Fibroblast of lung (primary cell): ENCODE measurements around the gene STARD3. TPM values are rescaled to one million over a fixed set of nuclear protein-coding genes. Genes with fewer than 3 reads are reported as not detected.

Experiments
- DNase-seq, 2 donors: peaks; one replicate each; pipeline versions ENCODE4 v3.0.0 to v3.0.0-alpha.2; 2010; ENCODE audit warnings: low read depth in 2 of 2
- H2AFZ ChIP-seq: 2 replicates; pipeline ENCODE4 v1.5.1; 2012; ENCODE audit warnings: low read length, control low read depth, inconsistent platforms
- H3K27ac ChIP-seq: 2 replicates; pipeline ENCODE4 v1.5.1; 2011; ENCODE audit warnings: low read length, control low read depth; ENCODE audit not compliant: insufficient read depth
- H3K27me3 ChIP-seq: 2 replicates; pipeline ENCODE4 v1.5.1; 2011; ENCODE audit warnings: mild to moderate bottlenecking, low read length; ENCODE audit not compliant: control insufficient read depth, insufficient read depth
- H3K36me3 ChIP-seq: 2 replicates; pipeline ENCODE4 v1.5.1; 2011; ENCODE audit warnings: low read length; ENCODE audit not compliant: control insufficient read depth, insufficient read depth
- H3K4me1 ChIP-seq: 2 replicates; pipeline ENCODE4 v1.5.1; 2011; ENCODE audit warnings: low read length; ENCODE audit not compliant: control insufficient read depth, insufficient read depth; ENCODE audit errors: extremely low read depth
- H3K4me2 ChIP-seq: 2 replicates; pipeline ENCODE4 v1.5.1; 2011; ENCODE audit warnings: low read length, control low read depth; ENCODE audit not compliant: insufficient read depth; ENCODE audit errors: extremely low read depth
- H3K4me3 ChIP-seq, 4 experiments: fragments of 200-600 bp in 1 of 4; sonication (generic) in 1 of 4; replicated peaks in 1 of 4; 2 replicates each; pipeline ENCODE4 v1.5.1; 2011 to 2016; ENCODE audit warnings: low read length in 4 of 4, low read depth in 3 of 4, mild to moderate bottlenecking in 3 of 4, control low read depth in 2 of 4, inconsistent platforms in 1 of 4, mixed read lengths in 1 of 4; ENCODE audit not compliant: insufficient read depth in 1 of 4; ENCODE audit errors: control extremely low read depth in 1 of 4
- H3K79me2 ChIP-seq: 2 replicates; pipeline ENCODE4 v1.5.1; 2012; ENCODE audit warnings: mild to moderate bottlenecking, low read length, inconsistent platforms; ENCODE audit not compliant: control insufficient read depth, insufficient read depth
- H3K9ac ChIP-seq: 2 replicates; pipeline ENCODE4 v1.5.1; 2011; ENCODE audit warnings: mild to moderate bottlenecking, low read length, control low read depth; ENCODE audit not compliant: insufficient read depth
- H3K9me3 ChIP-seq: 2 replicates; pipeline ENCODE4 v1.5.1; 2012; ENCODE audit warnings: low read depth, low read length; ENCODE audit not compliant: control insufficient read depth, insufficient read depth
- H4K20me1 ChIP-seq: 2 replicates; pipeline ENCODE4 v1.5.1; 2011; ENCODE audit warnings: low read length; ENCODE audit not compliant: control insufficient read depth, insufficient read depth; ENCODE audit errors: extremely low read depth
- EZH2 ChIP-seq: IDR thresholded peaks from 2 replicates; pipeline ENCODE4 v1.5.1; 2012; ENCODE audit warnings: low read length, control low read depth, mild to moderate bottlenecking; ENCODE audit errors: missing control alignments
- polyA plus RNA-seq, 2 donors: library from polyadenylated mRNA; depleted of rRNA in 1 of 2; stranded (reverse) in 1 of 2; unstranded in 1 of 2; fragments of >200 nt; gene quantifications; 2 replicates each; pipeline ENCODE4 v1.2.1, GENCODE V29; 2011 to 2012; ENCODE audit warnings: missing spikeins in 1 of 2
- total RNA-seq: library from RNA; depleted of rRNA; stranded (reverse); fragments of >200 nt; gene quantifications from 2 replicates; pipeline ENCODE4 v1.2.1, GENCODE V29; 2014
- TF ChIP-seq, protein P1 (sequence below), 2 donors: IDR thresholded peaks in 1 of 2; conservative IDR thresholded peaks in 1 of 2; 1 replicate in 1 of 2; 2 replicates in 1 of 2; pipeline ENCODE4 v1.5.1; 2011 to 2012; ENCODE audit warnings: low read length in 2 of 2, control low read depth in 1 of 2, inconsistent platforms in 1 of 2, low read depth in 1 of 2, mild to moderate bottlenecking in 1 of 2

Gene STARD3
- total and polyA plus RNA-seq, 2 donors (not counting 1 experiment from before 2014, with no cell fraction given) = 30.4 to 31.7 TPM

DNA sequence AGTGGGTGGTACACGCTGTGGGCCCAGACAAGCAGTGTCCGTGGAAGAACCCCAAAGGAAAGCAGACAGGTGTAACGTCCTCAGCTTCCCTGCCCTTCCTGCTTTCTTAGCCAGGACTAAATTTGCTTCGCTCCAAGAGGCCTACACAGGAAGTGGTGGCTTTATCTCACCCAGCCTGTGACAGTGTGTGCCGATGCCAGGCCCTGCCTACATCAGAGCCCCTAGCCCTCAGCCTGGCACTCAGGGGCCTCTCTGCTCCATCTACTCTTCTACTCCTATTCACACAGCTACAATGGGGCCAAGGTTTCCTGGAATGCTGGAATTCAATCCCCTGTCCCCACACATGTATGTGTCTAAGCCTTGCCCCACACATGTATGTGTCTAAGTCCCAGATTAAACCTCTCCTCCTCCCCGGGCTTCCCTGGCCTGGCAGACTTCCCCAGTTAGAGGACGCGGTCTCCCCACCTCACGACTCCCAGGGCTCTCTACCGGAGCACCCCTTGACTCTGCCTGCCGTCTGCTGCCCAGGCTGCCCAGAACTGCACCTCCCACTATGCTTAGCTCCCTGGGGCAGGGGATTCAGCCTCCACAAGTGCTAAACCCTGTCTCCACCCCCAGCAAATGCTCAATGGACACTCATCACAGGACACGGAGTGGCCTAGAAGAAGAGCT lies 42.7 kb downstream of the STARD3 start:
- H2AFZ ChIP-seq = no peak overlapping the region

DNA sequence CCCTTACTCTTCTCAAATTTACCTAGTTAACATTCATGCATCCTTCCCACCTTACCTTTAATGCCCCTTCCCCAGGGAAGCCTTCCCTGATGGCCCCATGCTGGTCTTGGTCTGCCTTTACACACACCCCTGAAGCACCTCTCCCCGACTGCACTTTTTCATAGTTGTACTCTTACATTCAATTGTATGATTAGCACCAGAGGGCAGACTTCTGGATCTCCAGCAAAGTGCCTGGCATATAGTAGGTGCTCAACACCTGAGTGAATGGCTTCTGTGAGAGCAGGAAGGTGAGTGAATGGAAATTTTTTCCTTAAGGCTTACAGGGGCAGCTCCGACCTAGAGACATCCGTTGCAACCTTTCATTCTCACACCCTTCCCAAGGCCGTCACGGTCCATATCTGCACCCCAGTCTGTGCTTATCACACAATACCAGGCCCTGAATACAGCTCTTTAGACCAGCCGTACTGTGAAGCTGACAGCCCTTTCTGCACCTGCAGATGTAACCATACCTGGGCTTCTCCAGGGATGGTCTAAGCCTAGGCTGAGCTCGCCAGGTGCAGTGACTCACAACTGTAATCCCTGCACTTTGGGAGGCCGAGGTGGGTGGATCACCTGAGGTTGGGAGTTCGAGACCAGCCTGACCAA lies 46.5 kb downstream of the STARD3 start:
- Histone ChIP-seq H2AFZ (no peak overlapping the region), H3K9me3 (no peaks in the 10 kb centered on the region), H3K79me2 (no peaks in the 10 kb centered on the region), H3K4me2 (no peak overlapping the region), H3K36me3 (no peaks in the 10 kb centered on the region), H4K20me1 (no peaks in the 10 kb centered on the region), H3K4me3 (no peak overlapping the region), H3K27ac (no peak overlapping the region), H3K27me3 (no peaks in the 10 kb centered on the region), H3K4me1 (peaks cover under 1% of the 10 kb centered on the region), H3K9ac (no peak overlapping the region)
- TF ChIP-seq, protein P1, sequence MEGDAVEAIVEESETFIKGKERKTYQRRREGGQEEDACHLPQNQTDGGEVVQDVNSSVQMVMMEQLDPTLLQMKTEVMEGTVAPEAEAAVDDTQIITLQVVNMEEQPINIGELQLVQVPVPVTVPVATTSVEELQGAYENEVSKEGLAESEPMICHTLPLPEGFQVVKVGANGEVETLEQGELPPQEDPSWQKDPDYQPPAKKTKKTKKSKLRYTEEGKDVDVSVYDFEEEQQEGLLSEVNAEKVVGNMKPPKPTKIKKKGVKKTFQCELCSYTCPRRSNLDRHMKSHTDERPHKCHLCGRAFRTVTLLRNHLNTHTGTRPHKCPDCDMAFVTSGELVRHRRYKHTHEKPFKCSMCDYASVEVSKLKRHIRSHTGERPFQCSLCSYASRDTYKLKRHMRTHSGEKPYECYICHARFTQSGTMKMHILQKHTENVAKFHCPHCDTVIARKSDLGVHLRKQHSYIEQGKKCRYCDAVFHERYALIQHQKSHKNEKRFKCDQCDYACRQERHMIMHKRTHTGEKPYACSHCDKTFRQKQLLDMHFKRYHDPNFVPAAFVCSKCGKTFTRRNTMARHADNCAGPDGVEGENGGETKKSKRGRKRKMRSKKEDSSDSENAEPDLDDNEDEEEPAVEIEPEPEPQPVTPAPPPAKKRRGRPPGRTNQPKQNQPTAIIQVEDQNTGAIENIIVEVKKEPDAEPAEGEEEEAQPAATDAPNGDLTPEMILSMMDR (conservative IDR thresholded peaks at IDR 0.05 in 1 of 2, IDR thresholded peaks at IDR 0.05 in 1 of 2; ENCODE audit: low read depth in 1 of 2, low read length in 2 of 2) = no peak
- no peak for TF ChIP-seq EZH2
- no peak for DNase-seq

More for the DNA sequence above, 42.7 kb downstream of the STARD3 start:
- Histone ChIP-seq H3K27ac (no peak overlapping the region), H3K27me3 (no peaks in the 10 kb centered on the region), H3K9me3 (no peaks in the 10 kb centered on the region), H3K36me3 (no peaks in the 10 kb centered on the region), H3K79me2 (no peaks in the 10 kb centered on the region), H3K4me1 (no peaks in the 10 kb centered on the region), H3K9ac (no peak overlapping the region), H4K20me1 (no peaks in the 10 kb centered on the region), H3K4me2 (no peak overlapping the region), H3K4me3 (no peak overlapping the region)
- DNase-seq = no peak
- TF ChIP-seq, protein P1 (conservative IDR thresholded peaks at IDR 0.05 in 1 of 2, IDR thresholded peaks at IDR 0.05 in 1 of 2; ENCODE audit: low read depth in 1 of 2, low read length in 2 of 2) = no peak
- no peak for TF ChIP-seq EZH2

DNA sequence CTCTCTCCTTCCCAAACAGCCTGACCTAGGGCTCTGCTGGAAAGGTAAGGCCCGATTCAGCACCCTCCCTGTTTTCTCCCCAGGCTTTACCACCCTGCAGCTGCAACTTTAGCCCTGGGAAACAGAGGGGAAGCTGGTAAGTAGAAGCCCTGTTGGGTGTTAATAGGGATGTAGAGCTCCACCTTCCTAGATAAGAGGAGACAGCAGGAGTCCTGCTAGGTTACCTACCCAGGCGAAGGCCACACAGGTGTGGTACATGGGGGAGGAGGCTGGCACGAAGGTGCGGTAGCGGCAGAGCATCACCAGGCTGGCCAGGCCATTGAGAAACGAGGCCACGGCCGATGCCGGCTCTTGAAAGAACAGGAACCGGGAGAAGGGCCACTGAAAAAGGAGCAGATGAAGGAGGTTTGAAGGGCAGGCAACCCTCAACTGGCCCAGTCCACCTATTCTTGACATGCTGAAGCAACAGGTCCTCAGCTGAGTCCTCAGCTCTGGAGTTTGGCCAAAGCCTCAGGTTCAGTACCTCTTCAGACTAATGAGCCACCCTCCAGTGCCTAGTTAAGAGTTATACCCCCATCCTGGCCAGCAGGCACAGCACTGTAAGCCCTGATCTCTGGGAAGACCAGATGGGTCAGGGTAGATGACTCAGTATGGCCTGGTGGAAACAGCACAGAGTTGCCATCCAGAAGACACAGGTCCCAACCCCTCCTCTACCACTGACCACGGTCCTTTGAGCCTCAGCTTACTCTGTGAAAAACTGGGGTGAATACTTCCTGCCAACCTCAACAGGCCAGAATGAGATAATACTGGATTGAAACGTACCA lies 47.6 kb downstream of the STARD3 start:
- H2AFZ ChIP-seq = no peak overlapping the region
- TF ChIP-seq EZH2 = no peak
- TF ChIP-seq, protein P1 (conservative IDR thresholded peaks at IDR 0.05 in 1 of 2, IDR thresholded peaks at IDR 0.05 in 1 of 2; ENCODE audit: low read depth in 1 of 2, low read length in 2 of 2) = no peak
- no peaks in the 10 kb centered on the region for H4K20me1 ChIP-seq
- H3K27ac ChIP-seq = no peak overlapping the region
- H3K4me2 ChIP-seq = no peak overlapping the region
- peaks cover 5% of the 10 kb centered on the region for H3K4me1 ChIP-seq
- H3K27me3 ChIP-seq = no peaks in the 10 kb centered on the region
- H3K79me2 ChIP-seq = no peaks in the 10 kb centered on the region
- no peak overlapping the region for H3K4me3 ChIP-seq
- H3K9me3 ChIP-seq = no peaks in the 10 kb centered on the region
- H3K9ac ChIP-seq = no peak overlapping the region
- no peaks in the 10 kb centered on the region for H3K36me3 ChIP-seq
- DNase-seq = no peak
